ENCODE results near the gene IMPACT.

The IMPACT gene

GRCh38 chr18:24398540-24398939 is 27.9 kb upstream of the IMPACT start:
- no peak overlapping the region for H3K27ac ChIP-seq (ENCODE audit: low read depth, low read length)
- no peak overlapping the region for H3K9ac ChIP-seq (ENCODE audit: low read length)

GRCh38 chr18:24400587-24400986 is 25.9 kb upstream of the IMPACT start:
- Histone ChIP-seq H3K9me3 (ENCODE audit: low read length) (no peaks in the 10 kb centered on the region), H3K4me1 (ENCODE audit: insufficient read depth, low read length) (peaks cover 11% of the 10 kb centered on the region), H3K27ac (ENCODE audit: low read depth, low read length) (no peak overlapping the region), H3K36me3 (ENCODE audit: insufficient read depth, low read length) (no peaks in the 10 kb centered on the region), H3K4me3 (ENCODE audit: low read depth in 1 of 2, low read length in 2 of 2) (no peak overlapping the region), H3K9ac (ENCODE audit: low read length) (no peak overlapping the region), H3K27me3 (ENCODE audit: control insufficient read depth in 1 of 2, insufficient read depth in 2 of 2, low read length in 2 of 2) (no peaks in the 10 kb centered on the region)

More at GRCh38 chr18:24398540-24398939, 27.9 kb upstream of the IMPACT start:
- H3K27me3 ChIP-seq (ENCODE audit: control insufficient read depth in 1 of 2, insufficient read depth in 2 of 2, low read length in 2 of 2), result no peaks in the 10 kb centered on the region
- H3K9me3 ChIP-seq (ENCODE audit: low read length), result no peaks in the 10 kb centered on the region
- no peaks in the 10 kb centered on the region for H3K36me3 ChIP-seq (ENCODE audit: insufficient read depth, low read length)
- H3K4me3 ChIP-seq (ENCODE audit: low read depth in 1 of 2, low read length in 2 of 2), result peak overlapping the region in 1 of 2 donors; percentile 82
- peaks cover 11% of the 10 kb centered on the region for H3K4me1 ChIP-seq (ENCODE audit: insufficient read depth, low read length)

DNA sequence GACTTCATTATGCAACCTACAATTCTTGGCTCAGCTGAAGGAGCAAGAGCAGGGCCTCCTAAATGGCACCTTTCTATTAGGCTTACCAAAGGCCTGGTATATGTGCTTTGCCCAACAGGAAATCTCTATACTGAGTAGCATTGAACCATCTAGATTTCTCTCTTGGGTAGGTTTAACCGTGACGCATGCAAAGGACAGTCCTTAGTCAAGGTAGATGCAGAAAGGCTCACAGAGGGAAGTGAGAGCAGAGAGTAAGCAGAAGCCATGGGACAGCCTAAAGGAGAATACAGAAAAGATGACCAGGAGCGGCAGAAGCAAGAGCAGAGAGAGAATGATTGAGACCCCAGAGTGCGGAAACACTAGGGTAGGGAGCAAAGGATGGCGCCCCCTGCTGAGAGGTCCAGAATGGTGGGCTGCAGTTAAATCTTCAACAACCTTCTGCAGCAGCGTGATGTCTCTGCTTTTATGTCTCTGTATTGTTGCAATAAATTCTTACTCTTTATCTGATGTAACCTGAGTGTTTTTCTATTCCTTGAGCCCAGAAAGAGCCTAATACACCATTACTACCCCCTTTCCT is 24.2 kb upstream of the IMPACT start:
- Histone ChIP-seq H3K27ac (ENCODE audit: low read depth, low read length) (no peak overlapping the region), H3K4me3 (ENCODE audit: low read depth in 1 of 2, low read length in 2 of 2) (no peak overlapping the region), H3K4me1 (ENCODE audit: insufficient read depth, low read length) (peaks cover 4% of the 10 kb centered on the region), H3K9ac (ENCODE audit: low read length) (no peak overlapping the region), H3K9me3 (ENCODE audit: low read length) (no peaks in the 10 kb centered on the region), H3K27me3 (ENCODE audit: control insufficient read depth in 1 of 2, insufficient read depth in 2 of 2, low read length in 2 of 2) (no peaks in the 10 kb centered on the region), H3K36me3 (ENCODE audit: insufficient read depth, low read length) (no peaks in the 10 kb centered on the region)

DNA sequence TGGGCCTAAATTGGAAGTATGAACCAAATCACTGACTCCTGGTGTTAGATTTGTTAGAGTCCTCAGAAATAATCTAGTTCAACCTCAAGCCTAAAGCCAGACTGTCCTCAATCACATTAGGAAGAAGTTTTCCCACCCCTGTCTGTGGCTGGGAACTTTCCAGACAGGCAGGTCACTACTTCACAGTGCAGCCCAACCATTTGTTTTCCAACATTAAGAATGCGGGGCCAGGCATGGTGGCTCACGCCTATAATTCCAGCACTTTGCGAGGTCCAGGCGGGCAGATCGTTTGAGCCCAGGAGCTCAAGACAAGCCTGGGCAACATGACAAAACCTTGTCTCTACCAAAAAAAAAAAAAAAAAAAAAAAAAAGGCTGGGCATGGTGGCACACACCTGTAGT is 23.4 kb upstream of the IMPACT start:
- no peaks in the 10 kb centered on the region for H3K27me3 ChIP-seq (ENCODE audit: control insufficient read depth in 1 of 2, insufficient read depth in 2 of 2, low read length in 2 of 2)
- H3K36me3 ChIP-seq (ENCODE audit: insufficient read depth, low read length), result no peaks in the 10 kb centered on the region
- H3K4me1 ChIP-seq (ENCODE audit: insufficient read depth, low read length), result peaks cover 3% of the 10 kb centered on the region
- H3K9ac ChIP-seq (ENCODE audit: low read length), result no peak overlapping the region
- H3K4me3 ChIP-seq (ENCODE audit: low read depth in 1 of 2, low read length in 2 of 2), result no peak overlapping the region
- no peak overlapping the region for H3K27ac ChIP-seq (ENCODE audit: low read depth, low read length)
- no peaks in the 10 kb centered on the region for H3K9me3 ChIP-seq (ENCODE audit: low read length)

DNA sequence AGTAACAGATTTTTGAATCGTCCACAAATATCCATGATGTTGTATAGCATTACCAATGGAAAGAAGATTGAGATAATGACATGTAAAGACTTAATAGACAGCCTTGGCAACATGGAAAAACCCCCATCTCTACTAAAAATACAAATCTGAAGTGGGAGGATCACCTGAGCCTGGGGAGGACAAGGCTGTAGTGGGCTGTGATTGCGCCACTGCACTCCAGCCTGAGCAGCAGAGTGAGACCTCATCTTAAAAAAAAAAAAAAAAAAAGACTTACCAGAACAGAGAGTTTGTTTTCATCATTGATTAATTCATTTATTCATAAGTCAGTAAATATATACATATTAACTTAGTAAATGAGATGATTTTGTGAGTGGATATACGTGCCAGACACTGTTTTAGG is 21.9 kb upstream of the IMPACT start:
- H3K9me3 ChIP-seq (ENCODE audit: low read length), result no peaks in the 10 kb centered on the region
- H3K36me3 ChIP-seq (ENCODE audit: insufficient read depth, low read length), result no peaks in the 10 kb centered on the region
- no peak overlapping the region for H3K9ac ChIP-seq (ENCODE audit: low read length)
- no peak overlapping the region for H3K4me3 ChIP-seq (ENCODE audit: low read depth in 1 of 2, low read length in 2 of 2)
- H3K27me3 ChIP-seq (ENCODE audit: control insufficient read depth in 1 of 2, insufficient read depth in 2 of 2, low read length in 2 of 2), result no peaks in the 10 kb centered on the region
- H3K27ac ChIP-seq (ENCODE audit: low read depth, low read length), result no peak overlapping the region
- H3K4me1 ChIP-seq (ENCODE audit: insufficient read depth, low read length), result no peaks in the 10 kb centered on the region

GRCh38 chr18:24408496-24408895 is 18.0 kb upstream of the IMPACT start:
- H3K27ac ChIP-seq (ENCODE audit: low read depth, low read length), result no peak overlapping the region
- H3K27me3 ChIP-seq (ENCODE audit: control insufficient read depth in 1 of 2, insufficient read depth in 2 of 2, low read length in 2 of 2), result no peaks in the 10 kb centered on the region
- no peak overlapping the region for H3K9ac ChIP-seq (ENCODE audit: low read length)
- H3K9me3 ChIP-seq (ENCODE audit: low read length), result no peaks in the 10 kb centered on the region
- no peak overlapping the region for H3K4me3 ChIP-seq (ENCODE audit: low read depth in 1 of 2, low read length in 2 of 2)
- no peaks in the 10 kb centered on the region for H3K36me3 ChIP-seq (ENCODE audit: insufficient read depth, low read length)
- H3K4me1 ChIP-seq (ENCODE audit: insufficient read depth, low read length), result no peaks in the 10 kb centered on the region

DNA sequence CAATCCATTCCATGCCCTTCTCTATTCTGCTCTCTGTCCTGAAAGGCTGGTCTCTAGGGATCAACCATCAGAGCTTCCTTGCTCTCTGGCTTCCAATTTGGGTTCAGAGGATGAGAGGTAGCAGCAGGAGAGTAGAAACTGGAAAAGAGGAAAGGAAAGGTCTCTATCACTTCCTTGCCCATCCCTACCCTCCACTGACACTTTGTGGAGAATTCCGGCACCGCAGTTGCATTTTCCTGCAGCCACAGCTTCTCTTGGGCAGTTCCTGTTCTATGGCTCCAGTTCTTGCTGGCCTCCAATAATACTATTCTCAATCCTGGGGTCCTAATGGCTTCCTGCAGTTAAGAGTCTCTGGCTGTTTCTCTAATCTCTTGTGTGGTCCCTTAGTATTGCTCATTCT is 13.3 kb upstream of the IMPACT start:
- Histone ChIP-seq H3K27me3 (ENCODE audit: control insufficient read depth in 1 of 2, insufficient read depth in 2 of 2, low read length in 2 of 2) (peaks cover 0 to 4% of the 10 kb centered on the region in 2 donors), H3K9me3 (ENCODE audit: low read length) (no peaks in the 10 kb centered on the region), H3K9ac (ENCODE audit: low read length) (no peak overlapping the region), H3K36me3 (ENCODE audit: insufficient read depth, low read length) (no peaks in the 10 kb centered on the region), H3K4me3 (ENCODE audit: low read depth in 1 of 2, low read length in 2 of 2) (no peak overlapping the region), H3K4me1 (ENCODE audit: insufficient read depth, low read length) (no peaks in the 10 kb centered on the region), H3K27ac (ENCODE audit: low read depth, low read length) (no peak overlapping the region)

DNA sequence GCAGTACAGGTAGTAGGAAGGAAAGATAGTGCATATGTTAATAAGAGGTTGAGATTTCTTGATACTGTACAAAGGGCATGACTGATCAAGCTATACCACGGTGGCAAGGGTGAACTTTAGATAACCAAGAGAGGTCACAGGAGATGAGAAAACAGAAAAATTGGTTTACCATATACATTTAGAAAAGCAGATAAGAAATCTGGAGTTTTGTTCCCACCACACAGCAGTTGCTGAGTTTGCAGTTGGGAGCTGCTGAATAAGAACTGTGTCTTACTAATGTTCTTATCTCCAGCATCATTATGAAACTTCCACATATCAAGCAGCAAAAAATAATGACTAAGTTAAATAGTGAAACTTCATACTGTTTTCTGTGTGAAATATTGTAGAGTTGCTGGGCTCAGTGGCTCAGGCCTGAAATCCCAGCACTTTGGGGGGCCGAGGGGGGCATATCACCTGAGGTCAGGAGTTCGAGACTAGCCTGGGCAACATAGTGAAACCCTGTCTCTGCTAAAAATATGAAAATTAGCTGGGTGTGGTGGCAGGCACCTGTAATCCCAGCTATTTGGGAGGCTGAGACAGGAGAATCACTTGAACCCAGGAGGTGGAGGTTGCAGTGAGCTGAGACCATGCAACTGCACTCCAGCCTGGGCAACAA is 12.0 kb upstream of the IMPACT start:
- peaks cover 0 to 8% of the 10 kb centered on the region in 2 donors for H3K27me3 ChIP-seq (ENCODE audit: control insufficient read depth in 1 of 2, insufficient read depth in 2 of 2, low read length in 2 of 2)
- no peaks in the 10 kb centered on the region for H3K9me3 ChIP-seq (ENCODE audit: low read length)
- H3K4me1 ChIP-seq (ENCODE audit: insufficient read depth, low read length), result no peaks in the 10 kb centered on the region
- no peak overlapping the region for H3K9ac ChIP-seq (ENCODE audit: low read length)
- no peak overlapping the region for H3K27ac ChIP-seq (ENCODE audit: low read depth, low read length)
- H3K36me3 ChIP-seq (ENCODE audit: insufficient read depth, low read length), result no peaks in the 10 kb centered on the region
- H3K4me3 ChIP-seq (ENCODE audit: low read depth in 1 of 2, low read length in 2 of 2), result no peak overlapping the region

DNA sequence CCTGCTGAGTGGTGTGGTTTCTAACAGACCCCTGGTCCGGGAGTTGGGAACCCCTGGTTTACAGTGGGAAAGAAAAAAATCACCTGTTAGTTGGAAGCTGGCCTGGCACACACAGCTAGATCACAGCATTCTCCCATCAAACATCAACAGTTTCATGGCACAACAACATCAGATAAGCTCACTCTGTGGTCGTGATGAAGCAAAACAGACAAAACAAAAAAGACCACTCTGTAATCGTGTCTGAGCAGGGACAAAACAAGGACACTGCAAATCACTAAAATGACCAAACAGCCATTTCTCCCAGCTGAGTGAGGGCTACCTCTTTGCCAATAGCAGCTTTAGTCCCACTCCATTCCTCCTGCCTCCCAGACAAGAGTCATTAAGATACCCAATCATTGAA is 9.0 kb upstream of the IMPACT start:
- no peak overlapping the region for H3K4me3 ChIP-seq (ENCODE audit: low read depth in 1 of 2, low read length in 2 of 2)
- H3K4me1 ChIP-seq (ENCODE audit: insufficient read depth, low read length), result no peaks in the 10 kb centered on the region
- H3K36me3 ChIP-seq (ENCODE audit: insufficient read depth, low read length), result no peaks in the 10 kb centered on the region
- no peak overlapping the region for H3K9ac ChIP-seq (ENCODE audit: low read length)
- no peak overlapping the region for H3K27ac ChIP-seq (ENCODE audit: low read depth, low read length)
- H3K27me3 ChIP-seq (ENCODE audit: control insufficient read depth in 1 of 2, insufficient read depth in 2 of 2, low read length in 2 of 2), result peaks cover 0 to 8% of the 10 kb centered on the region in 2 donors
- no peaks in the 10 kb centered on the region for H3K9me3 ChIP-seq (ENCODE audit: low read length)

DNA sequence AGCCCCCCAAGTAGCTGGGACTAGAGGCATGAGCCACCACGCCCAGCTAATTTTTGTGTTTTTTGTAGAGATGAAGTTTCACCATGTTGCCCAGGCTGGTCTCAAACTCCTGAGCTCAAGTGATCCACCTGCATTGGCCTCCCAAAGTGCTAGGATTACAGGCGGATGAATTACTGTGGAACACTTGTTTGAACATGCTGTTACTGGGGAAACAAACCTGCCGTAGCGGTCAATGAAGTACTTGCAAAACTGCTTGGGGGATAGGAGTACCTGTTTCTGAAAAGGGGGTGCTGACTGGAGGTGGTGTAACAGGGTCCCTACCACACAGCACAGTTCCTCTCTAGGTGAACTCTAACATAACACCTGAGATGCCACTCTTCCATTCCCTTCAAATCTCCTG is 5.9 kb upstream of the IMPACT start:
- H3K9me3 ChIP-seq (ENCODE audit: low read length), result no peaks in the 10 kb centered on the region
- H3K9ac ChIP-seq (ENCODE audit: low read length), result no peak overlapping the region
- H3K27ac ChIP-seq (ENCODE audit: low read depth, low read length), result no peak overlapping the region
- no peak overlapping the region for H3K4me3 ChIP-seq (ENCODE audit: low read depth in 1 of 2, low read length in 2 of 2)
- peaks cover 0 to 8% of the 10 kb centered on the region in 2 donors for H3K27me3 ChIP-seq (ENCODE audit: control insufficient read depth in 1 of 2, insufficient read depth in 2 of 2, low read length in 2 of 2)
- H3K36me3 ChIP-seq (ENCODE audit: insufficient read depth, low read length), result no peaks in the 10 kb centered on the region
- H3K4me1 ChIP-seq (ENCODE audit: insufficient read depth, low read length), result no peaks in the 10 kb centered on the region

GRCh38 chr18:24421831-24422230 is 4.6 kb upstream of the IMPACT start:
- Histone ChIP-seq H3K4me1 (ENCODE audit: insufficient read depth, low read length) (no peaks in the 10 kb centered on the region), H3K4me3 (ENCODE audit: low read depth in 1 of 2, low read length in 2 of 2) (no peak overlapping the region), H3K9me3 (ENCODE audit: low read length) (no peaks in the 10 kb centered on the region), H3K9ac (ENCODE audit: low read length) (no peak overlapping the region), H3K27ac (ENCODE audit: low read depth, low read length) (no peak overlapping the region), H3K36me3 (ENCODE audit: insufficient read depth, low read length) (no peaks in the 10 kb centered on the region), H3K27me3 (ENCODE audit: control insufficient read depth in 1 of 2, insufficient read depth in 2 of 2, low read length in 2 of 2) (peaks cover 0 to 8% of the 10 kb centered on the region in 2 donors)

DNA sequence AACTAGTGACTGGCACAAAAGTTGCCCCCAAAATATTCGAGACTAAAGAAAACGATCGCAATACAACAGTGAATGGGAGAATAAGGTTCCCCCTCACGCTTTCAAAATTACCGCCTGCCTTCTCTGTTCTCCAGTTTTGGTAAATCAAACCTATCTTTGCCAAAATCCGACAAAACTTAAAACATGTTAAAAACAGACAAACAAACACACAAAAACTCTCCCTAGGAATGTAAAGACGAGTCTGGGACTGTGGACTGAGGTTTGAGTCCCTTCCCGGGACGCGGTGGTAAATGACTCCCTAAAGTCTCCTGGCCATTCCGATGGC is 435 bp upstream of the IMPACT start:
- H3K4me1 ChIP-seq (ENCODE audit: insufficient read depth, low read length), result peaks cover 12% of the 10 kb centered on the region
- no peaks in the 10 kb centered on the region for H3K9me3 ChIP-seq (ENCODE audit: low read length)
- H3K9ac ChIP-seq (ENCODE audit: low read length), result no peak overlapping the region
- H3K36me3 ChIP-seq (ENCODE audit: insufficient read depth, low read length), result no peaks in the 10 kb centered on the region
- peak overlapping the region; percentile 34 to 89 for H3K4me3 ChIP-seq (ENCODE audit: low read depth in 1 of 2, low read length in 2 of 2)
- H3K27me3 ChIP-seq (ENCODE audit: control insufficient read depth in 1 of 2, insufficient read depth in 2 of 2, low read length in 2 of 2), result no peaks in the 10 kb centered on the region
- H3K27ac ChIP-seq (ENCODE audit: low read depth, low read length), result peak overlapping the region; percentile 77
